ENCODE measurements around the gene BBS1.
"Not testable (repeated sequence)": the region's sequence is repeated elsewhere in the genome, so short reads cannot be mapped to it uniquely, and the experiment has no call there.

Gene BBS1

DNA sequence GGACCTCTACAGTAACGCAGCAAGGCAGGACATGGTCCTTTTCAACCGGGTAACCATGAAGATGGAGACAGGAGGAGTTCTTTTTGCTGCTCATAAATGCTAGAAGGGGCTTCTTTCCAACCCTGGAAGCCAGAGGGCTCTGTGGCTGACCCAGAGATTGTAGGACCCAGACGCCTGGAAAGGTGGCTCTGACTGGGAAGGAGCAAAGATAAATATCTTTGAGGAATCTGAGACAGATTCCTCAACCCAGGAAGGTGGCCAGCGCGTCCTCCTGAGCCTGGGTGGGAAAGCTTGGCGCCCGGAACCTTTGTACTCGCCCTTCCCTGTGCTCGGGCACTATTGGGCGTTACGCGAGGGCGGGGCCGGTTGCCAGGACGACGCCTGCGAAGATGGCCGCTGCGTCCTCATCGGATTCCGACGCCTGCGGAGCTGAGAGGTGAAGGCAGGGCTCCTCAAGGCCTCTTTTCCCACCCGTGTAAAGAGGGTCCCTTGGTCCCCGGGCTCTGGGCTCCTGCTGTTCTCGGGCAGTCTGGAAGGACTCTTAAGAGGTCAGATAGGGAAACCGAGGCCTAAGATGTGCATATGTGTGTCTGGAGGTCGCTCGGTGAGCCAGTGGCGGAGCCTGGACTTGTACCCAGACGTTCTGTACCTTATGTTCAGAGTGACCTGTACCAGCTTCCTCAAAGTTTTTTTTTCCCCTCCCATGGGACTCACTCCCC, at the start of gene BBS1:
Gene BBS1, plus strand, starts transcription at position 365 of the 719 bp plus-strand sequence. Its CDS starts 25 bp downstream, at position 390.
- DNase-seq = peak; percentile 92

DNA sequence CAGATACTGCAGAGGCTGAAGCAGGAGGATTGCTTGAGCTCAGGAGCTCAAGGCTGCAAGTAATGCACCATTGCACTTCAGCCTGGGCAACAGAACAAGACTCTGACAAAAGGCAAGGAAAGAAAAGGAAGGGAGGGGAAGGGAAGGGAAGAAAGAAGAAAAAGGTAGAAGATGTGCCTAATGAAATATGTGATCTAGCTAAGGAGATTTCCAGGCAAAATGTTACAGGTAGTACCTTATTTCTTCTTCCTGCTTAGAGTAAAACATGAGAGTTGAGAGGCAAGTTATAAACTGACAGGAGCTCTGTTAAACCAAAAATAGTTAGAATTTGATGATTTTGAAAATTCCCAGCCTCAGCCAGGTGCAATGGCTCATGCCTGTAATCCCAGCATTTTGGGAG, 48.4 kb upstream of the BBS1 start:
- DNase-seq = no peak

DNA sequence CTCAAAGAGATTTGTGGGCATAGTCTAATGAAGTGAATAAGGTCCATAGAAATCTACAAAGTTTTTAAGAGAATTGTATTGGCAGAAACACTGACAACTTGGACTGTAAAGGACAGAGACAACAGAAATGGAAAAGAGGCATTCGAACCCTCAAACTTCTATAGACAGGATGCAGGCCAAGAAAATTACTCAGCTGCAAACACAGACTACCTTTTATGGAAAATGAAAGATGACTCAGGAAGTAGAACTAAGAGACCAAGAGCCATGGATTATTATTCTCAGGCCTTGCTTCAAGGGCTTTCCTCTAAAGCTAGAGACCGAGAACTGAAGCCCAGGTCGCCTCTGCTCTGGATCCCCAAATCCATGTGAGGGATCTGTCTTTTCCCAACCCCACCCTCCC, 47.5 kb upstream of the BBS1 start:
- no peak for DNase-seq

DNA sequence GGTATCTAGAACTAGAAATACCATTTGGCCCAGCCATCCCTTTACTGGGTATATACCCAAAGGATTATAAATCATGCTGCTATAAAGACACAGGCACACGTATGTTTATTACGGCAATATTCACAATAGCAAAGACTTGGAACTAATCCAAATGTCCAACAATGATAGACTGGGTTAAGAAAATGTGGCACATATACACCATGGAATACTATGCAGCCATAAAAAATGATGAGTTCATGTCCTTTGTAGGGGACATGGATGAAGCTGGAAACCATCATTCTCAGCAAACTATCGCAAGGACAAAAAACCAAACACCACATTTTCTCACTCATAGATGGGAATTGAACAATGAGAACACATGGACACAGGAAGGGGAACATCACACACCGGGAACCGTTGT, 46.3 kb upstream of the BBS1 start:
- DNase-seq = not testable (repeated sequence)

DNA sequence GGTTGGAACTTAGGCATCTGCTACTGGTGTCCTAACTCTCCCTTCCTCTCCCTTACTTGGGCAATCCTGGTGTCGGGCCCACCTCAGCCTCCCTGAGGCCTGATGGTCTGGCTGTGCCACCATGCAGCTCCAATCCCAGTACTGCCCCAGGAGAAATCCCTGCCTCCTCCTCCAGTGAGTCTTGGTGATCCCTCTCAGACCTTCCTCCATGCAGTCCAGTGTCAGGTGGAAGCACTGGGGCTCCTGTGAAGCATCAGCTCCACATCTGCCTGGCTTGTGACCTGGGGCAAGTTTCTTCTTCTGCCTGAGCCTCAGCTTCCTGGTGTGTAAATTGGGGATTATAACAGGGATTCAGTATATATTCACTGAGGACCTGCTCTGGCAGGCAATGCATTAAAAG, 45.5 kb upstream of the BBS1 start:
- no peak for DNase-seq

DNA sequence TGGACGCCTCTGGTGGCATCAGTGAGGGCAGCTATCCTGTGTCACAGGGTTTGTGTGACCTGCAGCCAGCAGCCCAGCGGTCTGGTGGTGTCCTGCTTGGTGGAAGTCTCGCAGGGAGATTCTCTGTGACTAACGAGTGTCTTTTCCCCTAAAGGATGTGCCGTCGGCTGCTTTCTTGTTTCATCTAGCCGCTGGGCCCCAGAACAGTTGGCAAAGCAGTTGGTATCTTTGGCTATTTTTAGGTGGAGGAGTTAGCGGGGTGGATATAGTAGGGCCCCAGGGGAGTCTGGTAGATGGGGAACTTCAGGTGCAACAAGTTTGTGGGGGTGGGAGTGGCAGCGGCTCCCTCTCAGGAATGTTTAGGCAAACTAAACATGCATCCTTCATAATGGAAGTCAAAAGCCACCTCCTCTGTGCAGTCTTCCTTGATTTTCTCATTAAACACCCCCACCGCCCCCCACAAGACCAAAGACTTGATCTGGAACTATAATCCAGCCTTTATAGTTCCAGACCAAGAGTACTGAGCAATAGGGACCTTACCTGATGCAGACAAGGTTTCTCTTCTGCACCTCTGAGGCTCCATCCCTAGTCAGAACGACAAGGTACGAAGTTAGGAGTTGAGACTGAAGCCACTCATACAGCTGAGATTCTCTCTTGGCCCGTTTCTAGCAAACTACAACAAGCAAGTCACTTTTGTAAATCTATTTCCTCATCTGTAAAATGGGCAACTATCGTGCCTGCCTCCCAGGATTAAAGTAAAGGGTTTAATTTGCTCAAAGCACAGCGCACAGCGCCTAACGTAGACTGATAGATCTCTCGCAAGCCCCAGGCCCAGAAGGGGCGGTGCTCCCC, 44.8 kb upstream of the BBS1 start:
- DNase-seq = no peak

DNA sequence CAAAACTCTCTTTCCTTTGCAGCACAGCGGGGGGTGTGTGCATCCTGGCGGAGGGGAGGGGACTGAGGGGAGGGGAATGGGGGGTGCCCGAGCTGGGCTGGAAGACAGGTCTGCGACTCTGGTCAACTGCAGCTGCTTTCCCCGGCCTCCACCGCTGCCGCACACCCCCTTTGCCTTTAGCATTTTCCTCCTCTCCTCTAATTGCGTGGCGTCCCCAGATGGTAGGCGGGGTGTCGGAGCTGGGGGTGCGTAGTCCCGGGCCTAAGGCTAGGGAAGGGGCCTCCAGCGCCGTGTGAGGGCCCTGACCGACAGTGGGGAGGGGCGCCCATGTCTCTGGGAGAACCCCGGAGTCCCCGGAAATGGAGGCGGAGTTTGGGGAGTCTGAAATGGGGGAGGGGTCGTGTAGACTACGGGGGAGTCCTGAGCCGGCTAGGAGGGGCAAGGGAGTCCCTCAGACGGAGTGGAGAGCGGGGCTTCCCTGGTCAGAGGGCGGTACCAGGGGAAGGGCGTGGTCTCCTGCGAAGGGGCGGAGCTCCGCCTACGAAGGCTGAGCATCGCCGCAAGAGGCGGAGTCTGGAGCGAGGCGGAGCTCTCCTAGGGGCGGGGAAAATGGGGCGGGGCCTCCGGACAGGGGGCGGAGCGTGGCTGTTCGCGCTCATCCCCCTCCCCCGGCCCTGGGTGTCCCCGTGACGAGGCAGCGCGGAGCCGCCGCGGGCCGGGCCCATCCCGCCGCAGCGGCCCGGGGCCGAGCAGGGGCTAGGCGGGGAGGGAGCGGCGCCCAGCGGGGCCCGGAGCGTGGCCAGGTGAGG, 44.0 kb upstream of the BBS1 start, which contains the start of gene PELI3:
Gene PELI3, plus strand, starts transcription at position 681 of the 809 bp plus-strand sequence. CDS start 1,224 bp downstream, outside the sequence.
- DNase-seq = peak; percentile 97

DNA sequence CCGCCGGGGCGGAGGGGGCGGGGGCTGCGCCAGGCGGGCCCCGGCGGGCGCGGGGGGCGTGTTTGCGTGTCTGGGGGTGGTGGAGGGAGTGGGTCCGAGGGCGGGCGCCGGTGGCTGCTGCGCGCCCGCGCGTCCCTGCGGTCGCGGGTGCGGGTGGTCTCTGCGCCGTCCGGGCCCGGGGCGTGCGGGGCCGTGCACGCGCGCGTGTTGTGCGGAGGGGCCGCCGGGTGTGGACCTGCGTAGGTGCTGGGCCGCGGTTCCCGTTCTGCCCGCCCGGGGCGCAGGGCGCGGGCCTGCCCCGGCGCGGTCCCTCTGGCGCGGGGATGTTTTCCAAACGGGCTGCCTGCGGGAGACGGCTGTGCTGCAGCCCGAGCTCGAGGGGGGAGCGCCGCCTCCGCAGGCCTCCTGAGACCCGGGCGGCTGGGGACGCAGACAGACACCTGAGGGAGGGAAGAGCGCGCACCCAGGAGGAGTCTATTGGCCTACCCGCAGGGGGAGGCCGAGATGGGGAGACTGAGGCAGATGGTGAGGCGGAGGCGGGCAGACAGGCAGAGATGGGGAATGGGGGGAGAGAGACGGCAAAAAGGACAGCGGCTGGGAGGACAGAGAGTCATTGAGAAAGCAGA, 43.3 kb upstream of the BBS1 start:
- peak; percentile 52 for DNase-seq

DNA sequence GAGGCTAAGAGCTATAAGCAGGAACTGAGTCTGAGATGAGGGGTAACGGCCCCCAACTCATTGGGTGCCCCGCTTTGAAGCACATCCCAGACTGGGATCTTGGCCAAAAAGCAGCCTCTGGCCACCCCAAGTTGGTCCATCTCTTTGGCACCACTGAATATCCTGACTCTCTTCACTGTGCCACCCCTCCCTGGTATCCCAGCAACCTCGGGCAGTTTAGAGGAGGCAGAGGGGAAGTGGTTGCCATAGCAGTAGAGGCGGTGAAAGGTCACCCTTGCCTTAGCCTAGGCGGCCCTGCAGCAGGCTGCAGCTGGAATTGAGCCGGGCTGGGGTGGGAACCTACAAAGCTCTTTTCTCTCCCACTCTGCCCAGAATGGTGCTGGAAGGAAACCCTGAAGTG, 42.7 kb upstream of the BBS1 start:
- no peak for DNase-seq

DNA sequence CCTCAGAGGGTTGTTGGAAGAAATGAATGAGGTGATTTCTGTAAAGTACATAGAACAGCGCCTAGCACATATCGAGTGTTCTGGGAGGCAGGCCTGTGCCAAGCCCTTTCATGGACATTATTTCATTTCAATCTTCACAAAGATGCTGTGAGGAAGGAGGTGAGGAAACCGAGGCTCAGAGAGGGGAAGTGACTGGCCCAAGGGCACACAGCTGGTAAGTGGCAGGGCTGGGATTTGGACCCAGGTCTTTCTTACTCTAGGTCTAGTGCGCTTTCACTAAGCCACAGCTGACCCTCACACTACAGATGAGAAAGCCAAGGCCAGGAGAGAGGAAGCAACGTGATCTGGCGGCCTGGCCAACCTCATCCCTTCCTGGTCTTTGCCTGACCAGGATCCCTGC, 41.7 kb upstream of the BBS1 start:
- no peak for DNase-seq

DNA sequence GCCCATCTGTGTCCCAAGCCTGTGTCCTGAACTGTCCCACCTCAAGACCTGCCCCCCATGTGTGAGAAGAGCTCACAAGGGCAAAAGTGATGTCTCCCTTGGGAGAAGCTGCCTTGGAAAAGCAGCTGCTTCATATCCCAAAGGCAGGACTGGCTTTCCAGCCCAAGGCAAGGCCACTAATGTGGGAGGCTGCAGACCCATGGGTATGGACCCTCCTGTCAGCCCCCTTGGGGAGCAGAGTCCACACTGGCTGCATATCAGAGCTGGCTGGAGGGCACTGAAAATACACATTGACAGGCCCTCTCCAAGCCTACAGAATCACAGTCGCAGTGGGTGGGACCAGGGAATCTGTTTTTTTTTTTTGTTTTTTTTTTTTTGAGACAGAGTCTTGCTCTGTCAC, 41.0 kb upstream of the BBS1 start:
- no peak for DNase-seq

DNA sequence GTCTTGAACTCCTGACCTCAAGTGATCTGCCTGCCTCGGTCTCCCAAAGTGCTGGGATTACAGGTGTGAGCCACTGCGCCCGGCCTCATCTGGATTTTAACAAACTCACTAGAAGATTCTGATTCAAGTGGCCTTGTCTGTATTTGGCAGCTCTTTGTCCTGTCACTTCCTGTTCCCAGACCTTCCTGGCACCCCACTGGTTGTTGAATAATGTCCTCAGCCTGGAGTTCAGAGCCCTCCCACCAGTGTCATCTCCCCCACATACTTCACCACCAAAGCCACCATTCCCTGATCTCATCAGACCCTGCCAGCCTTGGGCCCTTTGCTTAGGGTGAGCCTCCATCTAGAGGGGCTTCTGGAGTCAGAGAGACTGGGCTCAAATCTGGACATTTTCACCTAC, 40.4 kb upstream of the BBS1 start:
- no peak for DNase-seq

DNA sequence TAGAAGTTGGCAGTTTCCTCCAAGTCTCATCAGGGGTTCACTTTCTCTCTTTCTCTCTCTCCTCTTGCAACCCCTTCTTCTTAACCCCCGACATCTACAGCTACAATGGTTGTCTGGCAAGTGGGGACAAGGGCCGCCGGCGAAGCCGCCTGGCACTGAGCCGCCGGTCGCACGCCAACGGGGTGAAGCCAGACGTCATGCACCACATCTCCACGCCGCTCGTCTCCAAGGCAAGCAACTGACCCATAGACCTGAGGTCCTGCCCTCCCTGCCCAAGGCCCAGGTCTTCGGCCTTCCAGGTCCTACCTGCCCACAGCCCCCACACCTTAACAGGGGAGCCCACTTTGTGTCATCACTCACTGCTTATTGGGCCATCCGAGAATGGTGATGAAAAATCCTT, 39.3 kb upstream of the BBS1 start:
- no peak for DNase-seq

DNA sequence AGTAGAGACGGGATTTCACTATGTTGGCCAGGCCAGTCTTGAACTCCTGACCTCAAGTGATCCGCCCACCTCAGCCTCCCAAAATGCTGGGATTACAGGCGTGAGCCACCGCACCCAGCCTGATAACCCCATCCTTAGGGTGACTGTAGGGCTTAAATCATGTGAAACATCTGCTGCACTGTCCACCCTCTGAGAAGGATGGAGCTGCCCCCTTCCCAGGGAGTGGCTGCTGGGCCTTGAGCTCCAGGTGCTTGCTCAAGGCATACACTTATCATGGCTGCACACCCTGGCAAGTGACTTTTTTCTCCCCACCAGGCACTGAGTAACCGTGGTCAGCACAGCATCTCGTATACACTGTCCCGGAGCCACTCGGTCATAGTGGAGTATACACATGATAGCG, 38.4 kb upstream of the BBS1 start:
- no peak for DNase-seq

DNA sequence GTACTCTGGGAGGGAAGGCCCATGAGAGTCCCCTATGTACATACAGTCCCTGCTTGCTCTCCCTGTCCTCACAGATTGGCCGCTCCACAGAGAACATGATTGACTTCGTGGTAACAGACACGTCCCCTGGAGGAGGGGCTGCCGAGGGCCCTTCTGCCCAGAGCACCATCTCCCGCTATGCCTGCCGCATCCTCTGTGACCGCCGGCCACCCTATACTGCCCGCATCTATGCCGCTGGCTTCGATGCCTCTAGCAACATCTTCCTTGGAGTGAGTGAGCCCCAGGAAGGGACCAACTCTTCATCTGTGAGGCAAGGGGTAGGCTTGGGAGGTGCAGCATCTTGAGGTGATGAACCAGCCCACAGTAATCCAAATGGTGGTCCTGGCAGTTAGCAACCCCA, 37.3 kb upstream of the BBS1 start:
- DNase-seq = no peak

DNA sequence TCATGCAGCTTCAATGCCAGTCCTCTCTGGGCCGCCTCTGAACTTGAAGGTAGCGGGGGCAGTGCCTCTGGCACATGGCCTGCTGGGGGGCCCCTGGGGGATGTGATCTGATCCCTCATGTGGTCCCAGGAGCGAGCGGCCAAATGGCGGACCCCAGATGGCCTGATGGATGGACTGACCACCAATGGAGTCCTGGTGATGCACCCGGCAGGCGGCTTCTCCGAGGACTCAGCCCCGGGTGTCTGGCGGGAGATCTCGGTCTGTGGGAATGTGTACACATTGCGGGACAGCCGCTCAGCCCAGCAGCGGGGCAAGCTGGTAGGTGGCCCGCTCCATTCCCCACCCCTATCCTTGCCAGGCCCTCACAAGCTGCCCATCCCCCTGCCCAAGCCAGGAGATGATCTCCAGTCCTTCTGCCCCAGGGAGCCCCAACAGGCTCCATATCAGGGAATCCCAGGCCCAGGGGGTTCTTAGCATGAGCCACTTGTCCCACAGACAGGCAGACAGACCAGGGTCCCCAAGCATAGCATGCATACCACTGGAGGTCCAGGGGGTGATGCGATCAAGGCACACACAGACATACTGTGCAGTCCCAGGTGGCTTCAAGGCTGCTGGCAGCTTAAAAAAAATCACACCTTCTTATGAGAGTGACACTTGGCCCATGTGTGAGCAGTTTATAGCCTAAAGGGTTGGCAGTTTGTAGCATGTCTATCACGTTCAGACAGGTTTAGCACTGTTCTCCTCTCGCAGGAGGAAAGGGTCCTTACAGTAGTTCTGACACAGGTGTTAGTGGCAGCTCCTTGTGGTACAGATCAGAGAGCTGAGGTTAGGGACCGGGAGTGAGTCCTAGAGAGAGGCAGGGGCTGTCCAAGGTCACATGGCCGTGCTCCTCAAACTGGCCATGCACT, 36.6 kb upstream of the BBS1 start:
- no peak for DNase-seq

DNA sequence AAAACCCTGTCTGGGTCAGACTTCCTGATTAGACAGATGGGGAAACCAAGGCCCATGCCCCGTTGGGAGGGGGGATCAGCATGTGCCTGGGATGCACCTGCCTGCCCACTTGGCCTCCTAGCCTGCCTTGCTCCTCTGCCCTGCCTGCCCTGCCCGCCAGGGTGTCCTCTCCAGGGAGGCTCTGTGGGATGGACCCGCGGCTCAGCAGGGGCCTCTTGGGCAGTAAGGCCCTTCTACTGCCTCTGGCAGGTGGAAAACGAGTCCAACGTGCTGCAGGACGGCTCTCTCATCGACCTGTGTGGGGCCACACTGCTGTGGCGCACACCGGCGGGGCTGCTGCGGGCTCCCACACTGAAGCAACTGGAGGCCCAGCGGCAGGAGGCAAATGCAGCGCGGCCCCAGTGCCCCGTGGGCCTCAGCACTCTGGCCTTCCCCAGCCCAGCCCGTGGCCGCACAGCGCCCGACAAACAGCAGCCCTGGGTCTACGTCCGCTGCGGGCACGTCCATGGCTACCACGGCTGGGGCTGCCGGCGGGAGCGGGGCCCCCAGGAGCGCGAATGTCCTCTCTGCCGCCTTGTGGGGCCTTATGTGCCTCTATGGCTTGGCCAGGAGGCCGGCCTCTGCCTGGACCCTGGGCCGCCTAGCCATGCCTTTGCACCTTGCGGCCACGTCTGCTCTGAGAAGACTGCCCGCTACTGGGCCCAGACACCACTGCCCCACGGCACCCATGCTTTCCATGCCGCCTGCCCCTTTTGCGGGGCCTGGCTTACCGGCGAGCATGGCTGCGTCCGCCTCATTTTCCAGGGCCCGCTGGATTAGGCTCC, 34.9 kb upstream of the BBS1 start:
- no peak for DNase-seq

DNA sequence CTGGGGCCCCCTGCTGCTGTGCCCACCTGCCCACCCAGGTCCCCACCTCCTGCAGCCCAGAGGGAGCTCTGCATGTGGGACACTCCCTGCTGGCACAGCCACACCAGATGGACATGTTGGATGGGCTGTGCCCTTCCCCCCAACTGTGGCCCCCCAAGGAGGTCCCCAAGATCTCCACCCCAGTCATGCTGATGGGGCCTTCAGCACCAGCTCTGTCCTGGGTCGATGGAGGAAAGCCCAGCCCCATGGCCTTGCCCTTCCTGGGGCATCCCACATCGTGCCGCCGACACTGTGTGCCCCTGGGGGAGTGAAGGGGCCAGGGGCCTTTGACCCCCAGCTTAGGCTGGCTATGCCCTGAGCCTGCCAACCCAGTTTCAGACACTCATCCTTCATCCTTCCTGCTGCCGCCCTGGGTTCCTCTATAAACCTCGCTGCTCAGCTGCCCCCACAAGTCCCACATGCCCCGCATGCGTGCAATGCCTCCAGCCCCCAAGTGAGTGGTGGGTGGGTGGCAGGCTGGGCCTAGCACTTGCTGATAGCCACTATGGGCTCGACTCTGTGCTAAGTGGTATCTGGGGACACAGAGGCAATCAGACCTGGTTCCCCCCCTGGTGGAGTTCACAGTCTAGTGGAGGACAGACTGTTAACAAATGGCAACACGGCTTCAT, 34.1 kb upstream of the BBS1 start:
- DNase-seq = no peak

DNA sequence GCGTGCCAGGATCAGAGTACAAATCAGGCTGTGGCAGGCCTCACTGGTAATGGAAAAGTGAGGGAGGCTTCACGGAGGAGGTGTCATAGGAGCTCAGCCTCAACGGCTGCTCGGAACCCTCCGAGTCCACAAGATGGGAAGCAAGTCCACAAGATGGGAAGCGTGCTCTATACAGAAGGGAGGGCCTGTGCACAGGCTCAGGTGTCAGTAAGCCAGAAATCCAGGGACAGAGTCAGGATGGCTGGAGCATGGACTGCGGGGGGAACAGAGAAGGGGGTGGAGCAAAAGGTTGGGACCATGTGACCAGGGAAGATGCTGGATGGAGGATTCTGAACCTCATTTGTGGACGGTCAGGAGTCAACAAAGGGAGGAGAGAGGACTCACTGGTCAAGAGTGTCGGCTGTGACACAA, 33.6 kb upstream of the BBS1 start:
- DNase-seq = no peak
